GM18511 (cell line): ENCODE data around the gene MAML2.
A peak's percentile ranks its signal among the peaks of the same experiment; 100 is the strongest.

Experiments used
- ATAC-seq: cut with Tn5 transposase; IDR thresholded peaks from one replicate; pipeline ENCODE4 v1.9.1; 2021; ENCODE audit warnings: mild to moderate bottlenecking, moderate library complexity; ENCODE audit not compliant: unreplicated experiment

MAML2 gene

GRCh38 chr11:96143041-96143521 is 199.9 kb downstream of the MAML2 start:
- no peak for ATAC-seq

GRCh38 chr11:96141626-96142025 is 201.4 kb downstream of the MAML2 start:
- no peak for ATAC-seq

GRCh38 chr11:96139691-96140090 is 203.3 kb downstream of the MAML2 start:
- no peak for ATAC-seq

- no peak for ATAC-seq
Measured at GRCh38 chr11:96137373-96137772, 205.6 kb downstream of the MAML2 start.

- no peak for ATAC-seq
Measured at GRCh38 chr11:96136613-96137298, 206.2 kb downstream of the MAML2 start.

- peak; percentile 64 for ATAC-seq
Measured at GRCh38 chr11:96134602-96135001, 208.4 kb downstream of the MAML2 start.

- ATAC-seq, result no peak
Measured at GRCh38 chr11:96132437-96132836, 210.6 kb downstream of the MAML2 start.

- ATAC-seq, result no peak
Measured at GRCh38 chr11:96130061-96130620, 212.9 kb downstream of the MAML2 start.

- no peak for ATAC-seq
Measured at GRCh38 chr11:96127596-96127959, 215.4 kb downstream of the MAML2 start.

- no peak for ATAC-seq
Measured at GRCh38 chr11:96126917-96127595, 215.9 kb downstream of the MAML2 start.

- no peak for ATAC-seq
Measured at GRCh38 chr11:96125400-96125799, 217.6 kb downstream of the MAML2 start.

GRCh38 chr11:96124155-96124554 is 218.8 kb downstream of the MAML2 start:
- ATAC-seq, result no peak

GRCh38 chr11:96123301-96123700 is 219.7 kb downstream of the MAML2 start:
- no peak for ATAC-seq

GRCh38 chr11:96122601-96123074 is 220.4 kb downstream of the MAML2 start:
- ATAC-seq, result no peak

GRCh38 chr11:96119211-96119610 is 223.8 kb downstream of the MAML2 start:
- ATAC-seq, result no peak

GRCh38 chr11:96116376-96116775 is 226.6 kb downstream of the MAML2 start:
- no peak for ATAC-seq

- ATAC-seq, result no peak
Measured at GRCh38 chr11:96114178-96115064, 228.6 kb downstream of the MAML2 start.

- ATAC-seq, result no peak
Measured at GRCh38 chr11:96113193-96113681, 229.8 kb downstream of the MAML2 start.

- ATAC-seq, result peak; percentile 93
Measured at GRCh38 chr11:96112192-96113128, 230.5 kb downstream of the MAML2 start.

GRCh38 chr11:96111308-96111707 is 231.7 kb downstream of the MAML2 start:
- ATAC-seq, result no peak
